Ovary (tissue), 9 donors: ENCODE results near the gene MS4A7. TPM values are rescaled to one million over a fixed set of nuclear protein-coding genes. Genes with fewer than 3 reads are reported as not detected.

Source experiments
- DNase-seq, 5 donors: peaks; one replicate each; pipeline ENCODE4 v3.0.0-alpha.2; 2019 to 2020
- H3K27ac ChIP-seq, 2 donors: fragments of 200-600 bp; one replicate each; pipeline versions ENCODE4 v1.5.1 to v1.8.0; 2019 to 2022
- H3K27me3 ChIP-seq: fragments of 200-600 bp; one replicate; pipeline ENCODE4 v1.8.0; 2022
- H3K36me3 ChIP-seq: fragments of 200-600 bp; sonication (generic); one replicate; pipeline ENCODE4 v1.5.1; 2019
- H3K4me1 ChIP-seq: one replicate; pipeline ENCODE4 v1.8.1; 2013; ENCODE audit warnings: mild to moderate bottlenecking, moderate library complexity; ENCODE audit not compliant: insufficient read depth
- H3K4me3 ChIP-seq: fragments of 200-600 bp; sonication (generic); one replicate; pipeline ENCODE4 v1.5.1; 2017
- H3K9me3 ChIP-seq, 2 donors: fragments of 200-600 bp in 1 of 2; sonication (generic) in 1 of 2; one replicate each; pipeline versions ENCODE4 v1.5.1 to v1.8.1; 2013 to 2019; ENCODE audit warnings: mild to moderate bottlenecking in 1 of 2, moderate library complexity in 1 of 2
- EP300 ChIP-seq: sonication (generic); formaldehyde crosslinking; IDR thresholded peaks from one replicate; pipeline ENCODE4 v1.6.1; 2017; ENCODE audit warnings: antibody characterized with exemption
- POLR2A ChIP-seq: fragments of 450-650 bp; IDR thresholded peaks from one replicate; pipeline ENCODE4 v1.6.1; 2017; ENCODE audit warnings: antibody characterized with exemption, mild to moderate bottlenecking, moderate library complexity
- WGBS, 3 donors: extraction: QIAGEN DNeasy Blood & Tissue Kit in 1 of 3; methylation state at CpG; one replicate each; pipeline versions ENCODE4 v1.1.5 to v1.1.7; 2013 to 2017; 5-methylcytosine and 5-hydroxymethylcytosine counted together
- intact Hi-C, 4 donors: fragments of 100-400 bp; cut with DNase I; formaldehyde crosslinking; loops; one replicate each; pipeline versions ENCODE4 v1.11.0 to v1.15.1; 2022 to 2023
- polyA plus RNA-seq, 2 donors: library from polyadenylated mRNA; stranded (reverse); fragments of 200-250 nt in 1 of 2; fragments of 350-450 nt in 1 of 2; fragmentation: Illumina TruSeq in 1 of 2; extraction: RNeasy Lipid Tissue Mini Kit (QIAGEN cat#74804) in 1 of 2; gene quantifications; one replicate each; pipeline ENCODE4 v1.2.3, GENCODE V29; 2013 to 2014
- total RNA-seq, 7 donors: library from RNA; depleted of rRNA in 2 of 7; stranded (reverse); fragments of >200 nt in 2 of 7; fragmentation: NEBNext Ultra II Directional in 3 of 7; extraction: Animal tissue kit (Norgen Biotek cat#: 25700) in 3 of 7; gene quantifications; one replicate each; pipeline versions ENCODE4 v1.1.0 to v1.2.4, GENCODE V29; 2016 to 2023
- TF ChIP-seq, protein P1 (sequence below), 3 donors: fragments of 450-650 bp in 2 of 3; fragments of 200-600 bp in 1 of 3; IDR thresholded peaks; one replicate each; pipeline versions ENCODE4 v1.5.1 to v1.8.0; 2016 to 2022; ENCODE audit warnings: antibody characterized with exemption in 3 of 3, mild to moderate bottlenecking in 1 of 3
- donor health status: DM: no; HTN: no; CAD: no; lungs with moderate emphysema.
- donor health status: DM: no; HTN: no; CAD: no.
- donor health status: Bipolar disorder and iron deficiency.
- donor health status: DM: yes; HTN: yes; CAD: no.
- donor health status: DM: no; HTN: no; CAD: no.
- donor health status: DM: yes; HTN: yes; CAD: no.

The MS4A7 gene
- total and polyA plus RNA-seq, 9 donors, result 5.4 to 38.2 (median 11.6) TPM

DNA sequence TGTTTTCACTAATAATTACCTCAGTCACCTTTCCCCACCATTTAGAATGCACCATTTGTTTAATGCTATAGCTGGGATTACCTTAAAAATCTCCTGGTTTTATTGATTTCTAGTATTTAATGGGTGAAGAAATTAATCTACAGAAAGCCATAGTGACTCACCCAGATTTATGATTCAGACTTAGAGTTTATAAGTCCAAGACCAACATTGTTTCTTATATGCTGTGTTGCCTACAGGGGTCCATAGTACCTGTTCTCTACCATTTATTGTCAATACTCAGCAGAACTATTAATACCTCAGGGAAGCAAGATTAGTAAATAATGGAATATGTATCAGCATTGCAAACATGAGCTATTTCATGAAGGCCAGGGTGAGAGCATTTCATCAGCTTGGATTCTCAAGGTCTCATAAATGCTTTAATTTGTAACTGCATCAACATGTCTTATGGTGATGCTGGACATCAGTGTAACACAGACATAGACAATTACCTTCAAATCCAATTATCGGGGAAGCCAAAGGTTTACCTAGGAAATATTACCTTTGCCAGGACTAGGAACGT is 8.0 kb upstream of the MS4A7 start:
- no peaks in the 10 kb centered on the region for H3K36me3 ChIP-seq
- no peaks in the 10 kb centered on the region for H3K9me3 ChIP-seq
- DNase-seq, result no peak
- TF ChIP-seq POLR2A (no peak), EP300 (no peak)
- TF ChIP-seq, protein P1, sequence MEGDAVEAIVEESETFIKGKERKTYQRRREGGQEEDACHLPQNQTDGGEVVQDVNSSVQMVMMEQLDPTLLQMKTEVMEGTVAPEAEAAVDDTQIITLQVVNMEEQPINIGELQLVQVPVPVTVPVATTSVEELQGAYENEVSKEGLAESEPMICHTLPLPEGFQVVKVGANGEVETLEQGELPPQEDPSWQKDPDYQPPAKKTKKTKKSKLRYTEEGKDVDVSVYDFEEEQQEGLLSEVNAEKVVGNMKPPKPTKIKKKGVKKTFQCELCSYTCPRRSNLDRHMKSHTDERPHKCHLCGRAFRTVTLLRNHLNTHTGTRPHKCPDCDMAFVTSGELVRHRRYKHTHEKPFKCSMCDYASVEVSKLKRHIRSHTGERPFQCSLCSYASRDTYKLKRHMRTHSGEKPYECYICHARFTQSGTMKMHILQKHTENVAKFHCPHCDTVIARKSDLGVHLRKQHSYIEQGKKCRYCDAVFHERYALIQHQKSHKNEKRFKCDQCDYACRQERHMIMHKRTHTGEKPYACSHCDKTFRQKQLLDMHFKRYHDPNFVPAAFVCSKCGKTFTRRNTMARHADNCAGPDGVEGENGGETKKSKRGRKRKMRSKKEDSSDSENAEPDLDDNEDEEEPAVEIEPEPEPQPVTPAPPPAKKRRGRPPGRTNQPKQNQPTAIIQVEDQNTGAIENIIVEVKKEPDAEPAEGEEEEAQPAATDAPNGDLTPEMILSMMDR (IDR thresholded peaks at IDR 0.05), result no peak
- WGBS, 3 donors, result 9 to 36% (median 12%) methylated on average over 2 of the region's 2 CpGs
- H3K27ac ChIP-seq, result no peak overlapping the region
- H3K4me3 ChIP-seq, result no peak overlapping the region
- intact Hi-C loops, result no loop called here
- H3K4me1 ChIP-seq, result no peaks in the 10 kb centered on the region
- H3K27me3 ChIP-seq, result no peaks in the 10 kb centered on the region

DNA sequence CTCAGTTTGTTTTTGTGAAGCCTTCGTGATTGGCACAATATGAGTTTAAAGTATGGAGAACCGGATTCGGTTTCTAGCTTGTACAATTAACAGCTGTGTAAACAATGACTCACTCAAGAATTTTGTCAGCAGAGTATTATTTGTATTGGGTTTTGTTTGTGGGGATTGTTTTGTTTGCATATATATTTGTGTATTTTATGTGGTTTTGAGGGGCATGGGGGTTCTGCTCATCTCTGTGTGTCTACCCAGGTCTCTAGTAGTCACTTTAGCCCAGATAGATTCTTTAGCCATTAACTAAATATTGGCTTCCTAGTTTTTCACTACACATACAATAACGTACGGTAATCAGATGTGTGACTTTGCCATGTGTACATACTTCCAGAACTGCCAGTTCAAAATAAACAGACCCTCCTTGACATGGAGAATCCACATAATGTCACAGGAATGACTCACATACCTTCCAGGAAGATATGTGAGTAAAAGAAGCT is 7.5 kb upstream of the MS4A7 start:
- H3K36me3 ChIP-seq, result no peaks in the 10 kb centered on the region
- no peak overlapping the region for H3K27ac ChIP-seq
- H3K4me1 ChIP-seq, result no peaks in the 10 kb centered on the region
- DNase-seq, result no peak
- TF ChIP-seq, protein P1 (IDR thresholded peaks at IDR 0.05), result no peak
- TF ChIP-seq EP300, result no peak
- TF ChIP-seq POLR2A, result no peak
- H3K27me3 ChIP-seq, result no peaks in the 10 kb centered on the region
- 4 to 24% (median 8%) methylated on average over 5 of the region's 5 CpGs for WGBS, 3 donors
- intact Hi-C loops, result no loop called here
- H3K9me3 ChIP-seq, result no peaks in the 10 kb centered on the region
- H3K4me3 ChIP-seq, result no peak overlapping the region

DNA sequence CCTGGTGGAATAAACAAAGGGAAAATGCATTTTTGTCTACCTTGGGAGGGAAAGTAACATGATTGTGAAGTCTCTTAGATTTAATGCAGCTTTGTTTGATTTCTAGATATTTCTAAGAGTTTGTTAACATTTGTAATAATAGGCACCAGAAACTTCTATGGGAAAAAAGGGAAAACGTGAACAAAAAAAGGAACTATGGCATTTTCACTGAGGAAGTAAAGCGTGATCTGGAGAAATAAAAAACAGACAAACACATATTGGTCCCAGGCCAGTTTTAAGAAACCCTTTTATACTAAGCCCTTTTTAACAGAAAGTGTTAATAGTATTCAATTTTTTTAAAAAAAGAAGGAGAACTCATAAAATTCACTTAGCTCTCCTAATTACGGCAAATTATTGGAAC is 6.9 kb upstream of the MS4A7 start:
- TF ChIP-seq, protein P1 (IDR thresholded peaks at IDR 0.05), result no peak
- Histone ChIP-seq H3K27me3 (no peaks in the 10 kb centered on the region), H3K36me3 (no peaks in the 10 kb centered on the region), H3K27ac (no peak overlapping the region), H3K4me1 (no peaks in the 10 kb centered on the region), H3K4me3 (no peak overlapping the region), H3K9me3 (no peaks in the 10 kb centered on the region)
- intact Hi-C loops, result no loop called here
- 56 to 78% (median 66%) methylated on average over 3 of the region's 3 CpGs for WGBS, 3 donors
- no peak for DNase-seq

DNA sequence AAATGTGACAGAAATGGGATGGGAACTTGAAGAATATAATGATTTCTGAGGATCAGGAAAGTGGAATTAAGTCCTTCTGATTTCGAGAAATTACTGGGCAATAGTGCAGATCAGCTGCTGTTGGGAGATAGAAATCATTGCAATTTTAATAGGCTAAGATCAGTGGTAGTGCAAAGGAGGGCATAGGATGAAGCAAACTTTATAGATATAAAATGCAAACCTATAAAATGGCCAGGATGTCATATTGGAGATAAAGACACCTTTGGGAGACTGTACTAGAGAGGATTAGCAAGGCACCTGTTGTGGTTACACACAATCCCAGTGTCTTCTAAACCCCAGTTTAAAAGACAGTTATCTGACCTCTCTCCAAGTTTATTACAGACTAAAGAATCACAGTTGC is 6.5 kb upstream of the MS4A7 start:
- H3K4me3 ChIP-seq, result no peak overlapping the region
- no peaks in the 10 kb centered on the region for H3K36me3 ChIP-seq
- no peaks in the 10 kb centered on the region for H3K27me3 ChIP-seq
- DNase-seq, result no peak
- no peaks in the 10 kb centered on the region for H3K4me1 ChIP-seq
- 78 to 92% (median 79%) methylated on average over 1 of the region's 1 CpG for WGBS, 3 donors
- no peaks in the 10 kb centered on the region for H3K9me3 ChIP-seq
- H3K27ac ChIP-seq, result no peak overlapping the region
- TF ChIP-seq EP300, result no peak
- intact Hi-C loops, result no loop called here

DNA sequence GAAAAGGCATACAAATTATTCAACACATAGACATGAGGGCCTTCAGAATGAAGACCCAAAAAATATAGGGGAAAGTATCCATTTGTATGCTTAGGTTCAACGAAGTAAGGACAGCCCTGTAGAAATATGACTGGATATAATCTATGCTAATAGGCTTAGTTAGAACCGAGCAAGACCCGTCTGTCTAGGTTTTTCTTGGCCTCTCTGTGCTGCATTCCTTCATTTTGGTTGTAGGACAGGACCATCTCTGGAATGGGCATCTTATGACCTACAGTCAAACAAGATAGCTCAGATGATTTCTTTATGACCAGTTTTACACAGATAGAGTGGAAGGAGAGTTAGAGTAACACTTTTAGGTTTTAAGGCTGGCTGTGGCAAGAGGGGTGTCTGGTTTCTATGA is 5.6 kb upstream of the MS4A7 start:
- WGBS, 3 donors, result 82 to 92% (median 89%) methylated on average over 3 of the region's 3 CpGs

More for the DNA sequence above, 5.6 kb upstream of the MS4A7 start:
- Histone ChIP-seq H3K9me3 (no peaks in the 10 kb centered on the region), H3K27ac (no peak overlapping the region), H3K4me1 (no peaks in the 10 kb centered on the region), H3K27me3 (no peaks in the 10 kb centered on the region), H3K4me3 (no peak overlapping the region), H3K36me3 (no peaks in the 10 kb centered on the region)
- no peak for DNase-seq
- TF ChIP-seq, protein P1 (IDR thresholded peaks at IDR 0.05), result no peak
- TF ChIP-seq POLR2A, result no peak
- no peak for TF ChIP-seq EP300
- intact Hi-C loops, result no loop called here
